A549 (cell line): ENCODE measurements around the gene APOL5.

ENCODE experiments used
- BHLHE40 ChIP-seq: IDR thresholded peaks from 2 replicates; pipeline ENCODE4 v1.6.1; 2012; ENCODE audit warnings: low read depth, low read length, inconsistent platforms
- CBX2 ChIP-seq: fragments of 200-600 bp; sonication (generic); IDR thresholded peaks from 2 replicates; pipeline ENCODE4 v1.6.1; 2016; ENCODE audit warnings: low read depth, mild to moderate bottlenecking, borderline replicate concordance
- EP300 ChIP-seq, 2 experiments: fragments of >200 bp; sonication (Bioruptor Twin); formaldehyde crosslinking; IDR thresholded peaks; 2 replicates in 1 of 2; 3 replicates in 1 of 2; pipeline ENCODE4 v1.6.1; 2016 to 2017
- HDAC2 ChIP-seq: fragments of 200-600 bp; sonication (generic); IDR thresholded peaks from 2 replicates; pipeline ENCODE4 v1.6.1; 2016
- JUN ChIP-seq, 2 experiments: fragments of >200 bp; sonication (Bioruptor Twin); formaldehyde crosslinking; IDR thresholded peaks; 2 replicates in 1 of 2; 3 replicates in 1 of 2; pipeline ENCODE4 v1.6.1; 2016 to 2017
- PHF8 ChIP-seq: fragments of 200-600 bp; sonication (generic); IDR thresholded peaks from 2 replicates; pipeline ENCODE4 v1.6.1; 2016; ENCODE audit warnings: low read depth, mild to moderate bottlenecking, antibody characterized with exemption, moderate library complexity, borderline replicate concordance
- POLR2A ChIP-seq: IDR thresholded peaks from 2 replicates; pipeline ENCODE4 v1.6.1; 2012; ENCODE audit warnings: mild to moderate bottlenecking, low read length
- TF ChIP-seq, protein P1 (sequence below): fragments of >200 bp; sonication (Bioruptor Twin); formaldehyde crosslinking; IDR thresholded peaks from 3 replicates; pipeline ENCODE4 v1.5.1; 2016
- TF ChIP-seq, protein P2 (sequence below): fragments of 450-650 bp; IDR thresholded peaks from 2 replicates; pipeline ENCODE4 v1.6.1; 2014; ENCODE audit warnings: antibody characterized with exemption
- TF ChIP-seq, protein P3 (sequence below): IDR thresholded peaks from 2 replicates; pipeline ENCODE4 v1.6.1; 2012
- TF ChIP-seq, protein P4 (sequence below): fragments of 200-600 bp; sonication (generic); IDR thresholded peaks from 2 replicates; pipeline ENCODE4 v1.6.1; 2016; ENCODE audit warnings: antibody characterized with exemption, mild to moderate bottlenecking, moderate library complexity
- TF ChIP-seq, protein P5 (sequence below): fragments of 150-350 bp; IDR thresholded peaks from 2 replicates; pipeline ENCODE4 v1.6.1; 2014; ENCODE audit warnings: low read depth, mild to moderate bottlenecking, low read length
- TF ChIP-seq, protein P6 (sequence below): IDR thresholded peaks from 2 replicates; pipeline ENCODE4 v1.6.1; 2012; ENCODE audit warnings: low read depth, borderline replicate concordance

DNA sequence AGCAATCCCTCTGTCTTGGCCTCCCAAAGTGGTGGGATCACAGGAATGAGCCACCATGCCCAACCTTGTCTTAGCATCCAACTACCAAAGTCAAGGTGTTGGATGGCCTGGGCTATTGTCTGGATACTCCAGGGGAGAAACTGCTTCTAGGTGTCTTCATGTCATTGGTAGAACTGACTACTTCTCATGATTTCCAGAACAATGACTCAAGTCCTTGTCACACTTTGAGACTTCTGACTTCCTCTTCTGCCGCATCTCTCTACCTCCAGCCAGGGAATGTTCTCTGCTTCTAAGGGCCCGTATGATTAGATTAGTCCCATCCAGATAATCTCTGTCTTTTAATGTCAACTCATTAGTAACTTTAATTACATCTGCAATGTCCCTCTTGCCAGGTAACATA is 38.8 kb upstream of the APOL5 start:
- TF ChIP-seq PHF8 (no peak), BHLHE40 (no peak), JUN (IDR thresholded peaks at IDR 0.05) (no peak), HDAC2 (no peak), POLR2A (no peak), EP300 (IDR thresholded peaks at IDR 0.05) (no peak), CBX2 (no peak)
- TF ChIP-seq, protein P1, sequence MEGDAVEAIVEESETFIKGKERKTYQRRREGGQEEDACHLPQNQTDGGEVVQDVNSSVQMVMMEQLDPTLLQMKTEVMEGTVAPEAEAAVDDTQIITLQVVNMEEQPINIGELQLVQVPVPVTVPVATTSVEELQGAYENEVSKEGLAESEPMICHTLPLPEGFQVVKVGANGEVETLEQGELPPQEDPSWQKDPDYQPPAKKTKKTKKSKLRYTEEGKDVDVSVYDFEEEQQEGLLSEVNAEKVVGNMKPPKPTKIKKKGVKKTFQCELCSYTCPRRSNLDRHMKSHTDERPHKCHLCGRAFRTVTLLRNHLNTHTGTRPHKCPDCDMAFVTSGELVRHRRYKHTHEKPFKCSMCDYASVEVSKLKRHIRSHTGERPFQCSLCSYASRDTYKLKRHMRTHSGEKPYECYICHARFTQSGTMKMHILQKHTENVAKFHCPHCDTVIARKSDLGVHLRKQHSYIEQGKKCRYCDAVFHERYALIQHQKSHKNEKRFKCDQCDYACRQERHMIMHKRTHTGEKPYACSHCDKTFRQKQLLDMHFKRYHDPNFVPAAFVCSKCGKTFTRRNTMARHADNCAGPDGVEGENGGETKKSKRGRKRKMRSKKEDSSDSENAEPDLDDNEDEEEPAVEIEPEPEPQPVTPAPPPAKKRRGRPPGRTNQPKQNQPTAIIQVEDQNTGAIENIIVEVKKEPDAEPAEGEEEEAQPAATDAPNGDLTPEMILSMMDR, result no peak
- TF ChIP-seq, protein P2, sequence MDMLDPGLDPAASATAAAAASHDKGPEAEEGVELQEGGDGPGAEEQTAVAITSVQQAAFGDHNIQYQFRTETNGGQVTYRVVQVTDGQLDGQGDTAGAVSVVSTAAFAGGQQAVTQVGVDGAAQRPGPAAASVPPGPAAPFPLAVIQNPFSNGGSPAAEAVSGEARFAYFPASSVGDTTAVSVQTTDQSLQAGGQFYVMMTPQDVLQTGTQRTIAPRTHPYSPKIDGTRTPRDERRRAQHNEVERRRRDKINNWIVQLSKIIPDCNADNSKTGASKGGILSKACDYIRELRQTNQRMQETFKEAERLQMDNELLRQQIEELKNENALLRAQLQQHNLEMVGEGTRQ, result no peak
- TF ChIP-seq, protein P3, sequence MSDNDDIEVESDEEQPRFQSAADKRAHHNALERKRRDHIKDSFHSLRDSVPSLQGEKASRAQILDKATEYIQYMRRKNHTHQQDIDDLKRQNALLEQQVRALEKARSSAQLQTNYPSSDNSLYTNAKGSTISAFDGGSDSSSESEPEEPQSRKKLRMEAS, result no peak
- TF ChIP-seq, protein P4, sequence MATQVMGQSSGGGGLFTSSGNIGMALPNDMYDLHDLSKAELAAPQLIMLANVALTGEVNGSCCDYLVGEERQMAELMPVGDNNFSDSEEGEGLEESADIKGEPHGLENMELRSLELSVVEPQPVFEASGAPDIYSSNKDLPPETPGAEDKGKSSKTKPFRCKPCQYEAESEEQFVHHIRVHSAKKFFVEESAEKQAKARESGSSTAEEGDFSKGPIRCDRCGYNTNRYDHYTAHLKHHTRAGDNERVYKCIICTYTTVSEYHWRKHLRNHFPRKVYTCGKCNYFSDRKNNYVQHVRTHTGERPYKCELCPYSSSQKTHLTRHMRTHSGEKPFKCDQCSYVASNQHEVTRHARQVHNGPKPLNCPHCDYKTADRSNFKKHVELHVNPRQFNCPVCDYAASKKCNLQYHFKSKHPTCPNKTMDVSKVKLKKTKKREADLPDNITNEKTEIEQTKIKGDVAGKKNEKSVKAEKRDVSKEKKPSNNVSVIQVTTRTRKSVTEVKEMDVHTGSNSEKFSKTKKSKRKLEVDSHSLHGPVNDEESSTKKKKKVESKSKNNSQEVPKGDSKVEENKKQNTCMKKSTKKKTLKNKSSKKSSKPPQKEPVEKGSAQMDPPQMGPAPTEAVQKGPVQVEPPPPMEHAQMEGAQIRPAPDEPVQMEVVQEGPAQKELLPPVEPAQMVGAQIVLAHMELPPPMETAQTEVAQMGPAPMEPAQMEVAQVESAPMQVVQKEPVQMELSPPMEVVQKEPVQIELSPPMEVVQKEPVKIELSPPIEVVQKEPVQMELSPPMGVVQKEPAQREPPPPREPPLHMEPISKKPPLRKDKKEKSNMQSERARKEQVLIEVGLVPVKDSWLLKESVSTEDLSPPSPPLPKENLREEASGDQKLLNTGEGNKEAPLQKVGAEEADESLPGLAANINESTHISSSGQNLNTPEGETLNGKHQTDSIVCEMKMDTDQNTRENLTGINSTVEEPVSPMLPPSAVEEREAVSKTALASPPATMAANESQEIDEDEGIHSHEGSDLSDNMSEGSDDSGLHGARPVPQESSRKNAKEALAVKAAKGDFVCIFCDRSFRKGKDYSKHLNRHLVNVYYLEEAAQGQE, result no peak
- TF ChIP-seq, protein P5, sequence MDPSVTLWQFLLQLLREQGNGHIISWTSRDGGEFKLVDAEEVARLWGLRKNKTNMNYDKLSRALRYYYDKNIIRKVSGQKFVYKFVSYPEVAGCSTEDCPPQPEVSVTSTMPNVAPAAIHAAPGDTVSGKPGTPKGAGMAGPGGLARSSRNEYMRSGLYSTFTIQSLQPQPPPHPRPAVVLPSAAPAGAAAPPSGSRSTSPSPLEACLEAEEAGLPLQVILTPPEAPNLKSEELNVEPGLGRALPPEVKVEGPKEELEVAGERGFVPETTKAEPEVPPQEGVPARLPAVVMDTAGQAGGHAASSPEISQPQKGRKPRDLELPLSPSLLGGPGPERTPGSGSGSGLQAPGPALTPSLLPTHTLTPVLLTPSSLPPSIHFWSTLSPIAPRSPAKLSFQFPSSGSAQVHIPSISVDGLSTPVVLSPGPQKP, result no peak
- TF ChIP-seq, protein P6, sequence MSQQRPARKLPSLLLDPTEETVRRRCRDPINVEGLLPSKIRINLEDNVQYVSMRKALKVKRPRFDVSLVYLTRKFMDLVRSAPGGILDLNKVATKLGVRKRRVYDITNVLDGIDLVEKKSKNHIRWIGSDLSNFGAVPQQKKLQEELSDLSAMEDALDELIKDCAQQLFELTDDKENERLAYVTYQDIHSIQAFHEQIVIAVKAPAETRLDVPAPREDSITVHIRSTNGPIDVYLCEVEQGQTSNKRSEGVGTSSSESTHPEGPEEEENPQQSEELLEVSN, result no peak
